Natural killer cell (primary cell): Measurements from ENCODE around the gene CORO6. TPM values are rescaled to one million over a fixed set of nuclear protein-coding genes. Genes with fewer than 3 reads are reported as not detected.

Source experiments
- ATAC-seq, 3 donors: fragments of 150-1000 bp in 2 of 3; fragments of 200-7000 bp in 1 of 3; cut with Tn5 transposase; 1 replicate in 1 of 3; 2 replicates in 2 of 3; pipeline ENCODE4 v1.10.0; 2021; ENCODE audit warnings: mild to moderate bottlenecking in 2 of 3, moderate library complexity in 2 of 3
- DNase-seq, 2 donors: peaks; one replicate each; pipeline versions ENCODE4 v3.0.0 to v3.0.0-alpha.2; 2013 to 2021; ENCODE audit warnings: mixed read lengths in 1 of 2
- H3K27ac ChIP-seq: one replicate; pipeline ENCODE4 v1.5.1; 2013; ENCODE audit warnings: mild to moderate bottlenecking, low read length
- H3K27me3 ChIP-seq: one replicate; pipeline ENCODE4 v1.6.1; 2013; ENCODE audit warnings: low read length; ENCODE audit not compliant: control insufficient read depth, insufficient read depth
- H3K36me3 ChIP-seq: one replicate; pipeline ENCODE4 v1.6.1; 2013; ENCODE audit warnings: low read length; ENCODE audit not compliant: control insufficient read depth, insufficient read depth
- H3K4me1 ChIP-seq: one replicate; pipeline ENCODE4 v1.6.1; 2013; ENCODE audit warnings: low read length; ENCODE audit not compliant: control insufficient read depth, insufficient read depth
- H3K4me3 ChIP-seq: one replicate; pipeline ENCODE4 v1.5.1; 2013; ENCODE audit warnings: low read length
- H3K9me3 ChIP-seq: one replicate; pipeline ENCODE4 v1.6.1; 2013; ENCODE audit warnings: low read length; ENCODE audit not compliant: control insufficient read depth, insufficient read depth
- H3K27ac Mint-ChIP-seq, 2 donors: one replicate each; pipeline ENCODE4 v1.8.0; 2022; ENCODE audit warnings: mild to moderate bottlenecking in 2 of 2, mixed read lengths in 2 of 2, moderate library complexity in 1 of 2
- H3K27me3 Mint-ChIP-seq, 2 donors: one replicate each; pipeline ENCODE4 v1.8.0; 2022; ENCODE audit warnings: low read depth in 2 of 2, mixed read lengths in 2 of 2
- H3K36me3 Mint-ChIP-seq: one replicate; pipeline ENCODE4 v1.8.0; 2022; ENCODE audit warnings: mixed read lengths
- H3K4me1 Mint-ChIP-seq, 2 donors: one replicate each; pipeline ENCODE4 v1.8.0; 2022; ENCODE audit warnings: mixed read lengths in 2 of 2
- H3K4me3 Mint-ChIP-seq: one replicate; pipeline ENCODE4 v1.8.0; 2022; ENCODE audit warnings: mild to moderate bottlenecking, moderate library complexity, mixed read lengths
- H3K9me3 Mint-ChIP-seq, 2 donors: one replicate each; pipeline ENCODE4 v1.8.0; 2022; ENCODE audit warnings: mixed read lengths in 2 of 2
- CTCF ChIP-seq: fragments of 200-600 bp; IDR thresholded peaks from one replicate; pipeline ENCODE4 v1.8.0; 2022; ENCODE audit warnings: antibody characterized with exemption
- WGBS: methylation state at CpG from one replicate; pipeline ENCODE4 v1.1.7; 2013; ENCODE audit warnings: missing lambda C conversion rate; ENCODE audit not compliant: insufficient coverage; 5-methylcytosine and 5-hydroxymethylcytosine counted together
- intact Hi-C: fragments of 100-400 bp; cut with micrococcal nuclease; formaldehyde crosslinking; loops from one replicate; pipeline ENCODE4 v1.14.2; 2022
- total RNA-seq, 4 donors: library from RNA; stranded (reverse); fragments of 120-200 nt in 1 of 4; gene quantifications; one replicate each; pipeline versions ENCODE4 v1.2.3 to v1.2.4, GENCODE V29; 2013 to 2022

Gene CORO6
- total RNA-seq, 3 donors from 2014 or later (not counting 1 experiment from before 2014, with no cell fraction given): 2.4 to 18.7 (median 3.9) TPM

GRCh38 chr17:29567304-29567553 is 55.5 kb downstream of the CORO6 start:
- H3K27ac ChIP-seq: peak overlapping the region; percentile 83
- no peak for TF ChIP-seq CTCF
- ATAC-seq: peak; percentile 6 to 25 (median 10)
- peaks cover 55% of the 10 kb centered on the region for H3K4me1 ChIP-seq
- peaks cover 6% of the 10 kb centered on the region for H3K36me3 ChIP-seq
- H3K9me3 ChIP-seq: no peaks in the 10 kb centered on the region
- Mint-ChIP-seq H3K27ac (peak overlapping the region; percentile 93 to 94), H3K36me3 (no peaks in the 10 kb centered on the region), H3K4me3 (peak overlapping the region; percentile 99), H3K4me1 (peaks cover 46 to 56% of the 10 kb centered on the region in 2 donors), H3K9me3 (no peaks in the 10 kb centered on the region), H3K27me3 (no peaks in the 10 kb centered on the region)
- intact Hi-C loops: loop anchor here (10.0 kb wide), 1 partner anchor 48 kb away; no protein-coding TSS in a partner anchor
- under 1% methylated on average over 27 of the region's 27 CpGs for WGBS
- H3K27me3 ChIP-seq: no peaks in the 10 kb centered on the region
- peak overlapping the region; percentile 96 for H3K4me3 ChIP-seq
- DNase-seq: no peak

GRCh38 chr17:29566473-29567303 is 56.0 kb downstream of the CORO6 start, which contains the start of gene ABHD15:
ABHD15 (minus strand) TSS chr17:29567037; CDS start chr17:29566966, 71 bp downstream.
- DNase-seq (peak; percentile 67 to 79), ATAC-seq (peak; percentile 39 to 61 (median 58))
- Mint-ChIP-seq H3K4me1 (peaks cover 51 to 61% of the 10 kb centered on the region in 2 donors), H3K36me3 (no peaks in the 10 kb centered on the region), H3K4me3 (peak within 1 kb of the TSS; percentile 99), H3K9me3 (no peaks in the 10 kb centered on the region), H3K27me3 (no peaks in the 10 kb centered on the region), H3K27ac (peak within 1 kb of the TSS; percentile 93 to 94)
- H3K27me3 ChIP-seq: no peaks in the 10 kb centered on the region
- H3K4me3 ChIP-seq: peak within 1 kb of the TSS; percentile 96
- intact Hi-C loops: loop anchor here (10.0 kb wide), 1 partner anchor 48 kb away; no protein-coding TSS in a partner anchor
- peaks cover 58% of the 10 kb centered on the region for H3K4me1 ChIP-seq
- WGBS: under 1% methylated on average over 94 of the region's 94 CpGs
- H3K27ac ChIP-seq: peak within 1 kb of the TSS; percentile 83
- no peak for TF ChIP-seq CTCF
- H3K36me3 ChIP-seq: peaks cover 6% of the 10 kb centered on the region
- no peaks in the 10 kb centered on the region for H3K9me3 ChIP-seq

GRCh38 chr17:29565643-29566472 is 56.9 kb downstream of the CORO6 start:
- ATAC-seq (peak; percentile 3 to 28 (median 14)), DNase-seq (peak; percentile 52 to 78)
- peak overlapping the region; percentile 59 for H3K27ac ChIP-seq
- H3K4me1 Mint-ChIP-seq: peaks cover 50 to 64% of the 10 kb centered on the region in 2 donors
- H3K36me3 Mint-ChIP-seq: no peaks in the 10 kb centered on the region
- no peaks in the 10 kb centered on the region for H3K27me3 Mint-ChIP-seq
- no peaks in the 10 kb centered on the region for H3K27me3 ChIP-seq
- H3K27ac Mint-ChIP-seq: peak overlapping the region; percentile 93 to 94
- H3K4me1 ChIP-seq: peaks cover 62% of the 10 kb centered on the region
- H3K4me3 ChIP-seq: peak overlapping the region; percentile 80
- no peaks in the 10 kb centered on the region for H3K9me3 ChIP-seq
- TF ChIP-seq CTCF: no peak
- peaks cover 6% of the 10 kb centered on the region for H3K36me3 ChIP-seq
- intact Hi-C loops: loop anchor here (10.0 kb wide), 1 partner anchor 49 kb away; no protein-coding TSS in a partner anchor
- WGBS: 6% methylated on average over 55 of the region's 55 CpGs
- H3K4me3 Mint-ChIP-seq: peak overlapping the region; percentile 97
- no peaks in the 10 kb centered on the region for H3K9me3 Mint-ChIP-seq

Other genes with a start within 250 kb of the CORO6 start
- 10 to 100 TPM; 55.4 to 76.9 (median 70.0) TPM for gene TAOK1, start 232.5 kb downstream of the CORO6 start, total RNA-seq
- gene ABHD15, start 55.9 kb downstream of the CORO6 start, total RNA-seq: 10 to 100 TPM; 31.7 to 33.8 (median 33.1) TPM
- 100 to 1,000 TPM; 122 to 148 (median 148) TPM for gene TP53I13, start 54.2 kb downstream of the CORO6 start, total RNA-seq
- gene GIT1, start 33.3 kb downstream of the CORO6 start, total RNA-seq: 10 to 100 TPM; 39.4 to 61.4 (median 54.6) TPM
- gene ANKRD13B, start 29.8 kb downstream of the CORO6 start, total RNA-seq: 1 to 10 TPM; 2.3 to 6.6 (median 4.0) TPM